Neuronal stem cell (in vitro differentiated cells): ENCODE results near the gene SYCP3.
"Not testable (repeated sequence)": the region's sequence is repeated elsewhere in the genome, so short reads cannot be mapped to it uniquely, and the experiment has no call there.

Experiments used
- DNase-seq: peaks from one replicate; pipeline ENCODE4 v3.0.0-alpha.2; 2013; ENCODE audit warnings: low spot score
- H2AFZ ChIP-seq: one replicate; pipeline ENCODE4 v1.6.1; 2013; ENCODE audit warnings: mild to moderate bottlenecking, low read length, inconsistent platforms
- H2AK5ac ChIP-seq: 2 replicates; pipeline ENCODE4 v1.6.1; 2013; ENCODE audit warnings: low read depth, mild to moderate bottlenecking, inconsistent platforms, low read length, moderate library complexity, mixed read lengths
- H2BK120ac ChIP-seq: 2 replicates; pipeline ENCODE4 v1.6.1; 2013; ENCODE audit warnings: low read depth, mild to moderate bottlenecking, inconsistent platforms, low read length, moderate library complexity, mixed read lengths
- H2BK12ac ChIP-seq: one replicate; pipeline ENCODE4 v1.6.1; 2013; ENCODE audit warnings: low read length, inconsistent platforms
- H2BK15ac ChIP-seq: 2 replicates; pipeline ENCODE4 v1.6.1; 2013; ENCODE audit warnings: mild to moderate bottlenecking, low read length, inconsistent platforms, mixed read lengths
- H2BK5ac ChIP-seq: one replicate; pipeline ENCODE4 v1.6.1; 2013; ENCODE audit warnings: inconsistent platforms, mild to moderate bottlenecking, low read length, moderate library complexity
- H3K14ac ChIP-seq: one replicate; pipeline ENCODE4 v1.6.1; 2013; ENCODE audit warnings: low read length, inconsistent platforms
- H3K18ac ChIP-seq: 2 replicates; pipeline ENCODE4 v1.6.1; 2013; ENCODE audit warnings: low read length, inconsistent platforms
- H3K23ac ChIP-seq: 2 replicates; pipeline ENCODE4 v1.6.1; 2013; ENCODE audit warnings: low read depth, mild to moderate bottlenecking, mixed read lengths, low read length, inconsistent platforms; ENCODE audit not compliant: poor library complexity
- H3K27ac ChIP-seq: replicated peaks from 3 replicates; pipeline ENCODE4 v1.5.1; 2013; ENCODE audit warnings: low read length, inconsistent platforms
- H3K27me3 ChIP-seq, 3 experiments: 2 replicates each; pipeline ENCODE4 v1.6.1; 2013; ENCODE audit warnings: low read length in 3 of 3, mild to moderate bottlenecking in 2 of 3, inconsistent platforms in 1 of 3, low read depth in 1 of 3, mixed read lengths in 1 of 3, moderate library complexity in 1 of 3; ENCODE audit not compliant: control insufficient read depth in 3 of 3, insufficient read depth in 3 of 3
- H3K36me3 ChIP-seq, 2 donors: replicated peaks in 1 of 2; 2 replicates each; pipeline ENCODE4 v1.6.1; 2013; ENCODE audit warnings: low read length in 2 of 2; ENCODE audit not compliant: control insufficient read depth in 2 of 2, insufficient read depth in 2 of 2
- H3K4ac ChIP-seq: 2 replicates; pipeline ENCODE4 v1.6.1; 2013; ENCODE audit warnings: inconsistent platforms, mild to moderate bottlenecking, low read length, moderate library complexity
- H3K4me1 ChIP-seq, 2 donors: 1 replicate in 1 of 2; 2 replicates in 1 of 2; pipeline ENCODE4 v1.6.1; 2013; ENCODE audit warnings: low read length in 2 of 2, low read depth in 1 of 2; ENCODE audit not compliant: control insufficient read depth in 2 of 2, insufficient read depth in 1 of 2
- H3K4me2 ChIP-seq: one replicate; pipeline ENCODE4 v1.6.1; 2013; ENCODE audit warnings: mild to moderate bottlenecking, low read length, inconsistent platforms; ENCODE audit not compliant: insufficient read depth, poor library complexity, severe bottlenecking
- H3K4me3 ChIP-seq, 2 donors: 2 replicates each; pipeline ENCODE4 v1.5.1; 2013; ENCODE audit warnings: low read length in 2 of 2, mild to moderate bottlenecking in 2 of 2, inconsistent platforms in 1 of 2, moderate library complexity in 1 of 2
- H3K79me1 ChIP-seq: one replicate; pipeline ENCODE4 v1.6.1; 2013; ENCODE audit warnings: low read depth, mild to moderate bottlenecking, inconsistent platforms, low read length, moderate library complexity
- H3K9ac ChIP-seq: one replicate; pipeline ENCODE4 v1.6.1; 2013; ENCODE audit warnings: mild to moderate bottlenecking, low read depth, low read length, inconsistent platforms; ENCODE audit not compliant: poor library complexity
- H3K9me3 ChIP-seq, 2 donors: replicated peaks in 1 of 2; 2 replicates each; pipeline versions ENCODE3 to v1.6.1; 2013; ENCODE audit warnings: low read length in 2 of 2, mild to moderate bottlenecking in 2 of 2, inconsistent platforms in 1 of 2, low read depth in 1 of 2, mixed read lengths in 1 of 2, moderate library complexity in 1 of 2; ENCODE audit not compliant: control insufficient read depth in 2 of 2, insufficient read depth in 1 of 2
- H4K8ac ChIP-seq: one replicate; pipeline ENCODE4 v1.6.1; 2013; ENCODE audit warnings: low read depth, mild to moderate bottlenecking, inconsistent platforms, low read length, moderate library complexity
- H4K91ac ChIP-seq: one replicate; pipeline ENCODE4 v1.6.1; 2013; ENCODE audit warnings: low read length, low read depth, mild to moderate bottlenecking, inconsistent platforms; ENCODE audit not compliant: poor library complexity
- WGBS, 2 donors: extraction: QIAGEN DNeasy Blood & Tissue Kit; methylation state at CpG; one replicate each; pipeline ENCODE4 v1.1.7; 2013; ENCODE audit warnings: missing lambda C conversion rate in 2 of 2, mixed read lengths in 1 of 2; ENCODE audit not compliant: insufficient read length in 2 of 2, insufficient replicate concordance in 1 of 2; ENCODE audit errors: extremely low coverage in 2 of 2; 5-methylcytosine and 5-hydroxymethylcytosine counted together

The SYCP3 gene

DNA sequence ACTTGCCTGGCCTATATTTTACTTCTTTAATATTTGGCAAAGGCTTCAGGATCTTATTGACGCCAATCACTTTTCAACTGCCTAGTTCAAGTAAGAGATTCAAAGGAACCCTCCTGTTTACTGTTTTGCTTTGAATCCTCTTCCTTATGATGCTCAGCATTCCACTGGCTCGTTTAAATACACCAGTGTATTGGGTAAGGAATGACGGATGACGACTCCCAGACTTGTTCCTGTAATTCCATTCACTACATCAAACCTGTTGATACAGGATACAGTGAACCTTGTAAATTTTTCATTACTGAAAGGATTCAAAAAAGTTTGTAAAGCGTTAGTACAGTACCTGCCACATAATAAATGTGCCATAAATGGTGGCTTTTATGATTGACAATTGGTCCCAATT lies 1.7 kb upstream of the SYCP3 start:
- Histone ChIP-seq H3K4me3 (no peak overlapping the region), H3K27me3 (no peaks in the 10 kb centered on the region), H3K27ac (no peak overlapping the region), H3K18ac (no peak overlapping the region), H2BK15ac (no peak overlapping the region), H3K4me1 (no peaks in the 10 kb centered on the region), H4K91ac (no peak overlapping the region), H2BK12ac (no peak overlapping the region), H4K8ac (no peak overlapping the region), H2BK120ac (no peak overlapping the region), H3K14ac (no peak overlapping the region), H3K9me3 (peaks cover 0 to 1% of the 10 kb centered on the region in 2 donors), H3K23ac (no peak overlapping the region), H3K36me3 (peaks cover 0 to 12% of the 10 kb centered on the region in 2 donors), H3K79me1 (no peaks in the 10 kb centered on the region), H3K4me2 (no peak overlapping the region), H2BK5ac (no peak overlapping the region), H3K9ac (no peak overlapping the region), H3K4ac (no peak overlapping the region), H2AFZ (no peak overlapping the region), H2AK5ac (no peak overlapping the region)
- no peak for DNase-seq
- no CpG with 5 or more reads among the region's 5 CpGs for WGBS, 2 donors

DNA sequence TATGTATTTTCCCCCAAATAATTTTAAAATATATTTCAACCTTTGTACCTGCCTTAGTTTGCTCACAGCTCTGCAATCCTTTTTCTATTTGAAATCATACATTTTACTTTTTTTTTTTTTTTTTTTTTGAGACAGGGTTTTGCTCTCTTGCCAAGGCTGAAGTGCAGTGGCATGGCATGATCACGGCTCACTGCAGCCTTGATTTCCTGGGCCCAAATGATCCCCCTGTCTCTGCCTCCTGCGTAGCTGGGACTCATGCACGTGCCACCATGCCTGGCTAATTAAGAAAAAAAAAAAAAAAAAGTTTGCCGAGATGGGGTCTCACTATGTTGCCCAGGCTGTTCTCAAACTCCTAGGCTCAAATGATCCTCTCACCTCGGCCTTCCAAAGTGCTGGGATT lies 1.3 kb upstream of the SYCP3 start:
- no peak overlapping the region for H3K4me2 ChIP-seq
- H3K9ac ChIP-seq = no peak overlapping the region
- no peak overlapping the region for H2BK120ac ChIP-seq
- no peak overlapping the region for H3K23ac ChIP-seq
- peaks cover 0 to 1% of the 10 kb centered on the region in 2 donors for H3K9me3 ChIP-seq
- H2BK12ac ChIP-seq = no peak overlapping the region
- H3K4ac ChIP-seq = no peak overlapping the region
- no peak for DNase-seq
- no peaks in the 10 kb centered on the region for H3K79me1 ChIP-seq
- H3K14ac ChIP-seq = no peak overlapping the region
- no peak overlapping the region for H2BK15ac ChIP-seq
- no peak overlapping the region for H4K91ac ChIP-seq
- no peaks in the 10 kb centered on the region for H3K27me3 ChIP-seq
- no CpG with 5 or more reads among the region's 5 CpGs for WGBS, 2 donors
- no peak overlapping the region for H3K4me3 ChIP-seq
- H2AK5ac ChIP-seq = no peak overlapping the region
- no peak overlapping the region for H2AFZ ChIP-seq
- H3K4me1 ChIP-seq = no peaks in the 10 kb centered on the region
- H4K8ac ChIP-seq = no peak overlapping the region
- H2BK5ac ChIP-seq = no peak overlapping the region
- peaks cover 0 to 12% of the 10 kb centered on the region in 2 donors for H3K36me3 ChIP-seq
- H3K27ac ChIP-seq = no peak overlapping the region
- no peak overlapping the region for H3K18ac ChIP-seq

DNA sequence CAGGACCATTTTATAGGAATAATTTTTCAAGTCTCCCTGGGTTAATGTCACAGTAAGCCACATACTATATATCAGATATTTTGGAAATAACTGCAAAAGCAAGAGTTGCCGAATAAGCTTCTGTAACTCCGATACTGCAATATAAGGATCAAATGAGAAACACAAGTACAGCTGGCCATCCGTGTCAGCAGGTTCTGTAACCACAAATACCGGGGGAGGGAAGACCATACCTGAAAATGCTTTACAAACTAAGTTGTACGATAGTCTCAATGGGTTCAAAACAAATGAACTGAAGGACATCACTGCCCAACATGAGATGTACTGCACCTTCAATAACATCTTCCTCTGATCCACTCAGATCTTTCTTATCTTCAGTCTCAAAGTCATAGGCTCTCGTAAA lies 1.8 kb downstream of the SYCP3 start:
- no peak for DNase-seq
- Histone ChIP-seq H3K14ac (no peak overlapping the region), H3K36me3 (no peaks in the 10 kb centered on the region), H3K27me3 (no peaks in the 10 kb centered on the region), H2AK5ac (no peak overlapping the region), H3K18ac (no peak overlapping the region), H3K23ac (no peak overlapping the region), H3K9ac (no peak overlapping the region), H4K91ac (no peak overlapping the region), H3K9me3 (peaks cover 0 to 1% of the 10 kb centered on the region in 2 donors), H2BK120ac (no peak overlapping the region), H3K4me1 (no peaks in the 10 kb centered on the region), H4K8ac (no peak overlapping the region), H3K4me3 (no peak overlapping the region), H2AFZ (no peak overlapping the region), H2BK15ac (no peak overlapping the region), H2BK5ac (no peak overlapping the region), H2BK12ac (no peak overlapping the region), H3K79me1 (no peaks in the 10 kb centered on the region), H3K4ac (no peak overlapping the region), H3K27ac (no peak overlapping the region), H3K4me2 (no peak overlapping the region)
- WGBS, 2 donors = no CpG with 5 or more reads among the region's 6 CpGs

DNA sequence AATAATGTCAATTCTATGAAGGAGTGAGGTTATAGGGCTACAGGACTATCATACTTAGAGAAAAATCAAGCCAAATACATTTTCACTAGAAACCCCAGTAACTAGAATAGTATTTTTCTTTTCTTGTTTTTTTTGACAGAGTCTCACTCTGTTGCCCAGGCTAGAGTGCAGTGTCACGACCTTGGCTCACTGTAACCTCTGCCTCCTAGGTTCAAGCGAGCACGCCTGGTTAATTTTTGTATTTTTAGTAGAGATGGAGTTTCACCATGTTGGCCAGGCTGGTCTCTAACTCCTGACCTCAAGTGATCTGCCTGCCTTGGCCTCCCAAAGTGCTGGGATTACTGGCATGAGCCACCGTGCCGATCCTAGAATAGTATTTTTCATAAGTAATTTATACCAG lies 4.8 kb downstream of the SYCP3 start:
- H3K9ac ChIP-seq, H3K27me3 ChIP-seq, H2BK120ac ChIP-seq, H3K36me3 ChIP-seq, H3K18ac ChIP-seq, H4K8ac ChIP-seq, H2BK5ac ChIP-seq, H3K4me3 ChIP-seq, H4K91ac ChIP-seq, H3K4me2 ChIP-seq, H3K79me1 ChIP-seq, H3K4me1 ChIP-seq, H3K27ac ChIP-seq, H2BK15ac ChIP-seq, H2BK12ac ChIP-seq, H3K9me3 ChIP-seq, H3K14ac ChIP-seq, H3K23ac ChIP-seq, DNase-seq, H2AFZ ChIP-seq, H3K4ac ChIP-seq, H2AK5ac ChIP-seq: not testable (repeated sequence)
- no CpG with 5 or more reads among the region's 5 CpGs for WGBS, 2 donors
